Stimulated activated CD4-positive, alpha-beta T cell treated with anti-CD3 and anti-CD28 coated beads, Interleukin-2, amount 100 ng/mL, for 48 hours (primary cell): ENCODE results near the gene CISD3.

Experiments
- DNase-seq, 2 donors: peaks; one replicate each; pipeline ENCODE4 v3.0.0-alpha.2; 2020

CISD3 gene

DNA sequence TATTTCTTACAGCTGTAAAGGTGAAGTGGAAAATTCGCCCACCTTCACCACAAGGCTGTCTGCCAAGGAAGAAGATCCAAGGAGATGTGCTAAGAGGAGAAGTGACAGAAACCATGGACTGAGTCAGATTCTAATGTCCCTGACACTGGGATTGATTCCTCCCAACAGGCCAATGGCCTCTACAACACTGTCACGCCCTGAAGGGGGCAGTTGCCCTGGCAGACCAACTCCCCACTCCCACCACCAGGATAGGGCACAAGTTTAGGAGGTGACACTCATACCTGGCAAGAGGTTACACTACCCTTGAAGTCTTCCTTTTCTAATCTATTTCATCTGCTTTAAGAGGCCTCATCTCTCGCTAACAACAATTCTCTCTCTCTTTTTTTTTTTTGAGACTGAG, 53.1 kb downstream of the CISD3 start:
- DNase-seq: no peak
